ENCODE measurements around the gene GSDMA. TPM values are rescaled to one million over a fixed set of nuclear protein-coding genes. Genes with fewer than 3 reads are reported as not detected.
A peak's percentile ranks its signal among the peaks of the same experiment; 100 is the strongest.

GSDMA gene
- total and polyA plus RNA-seq, 9 of the 15 experiments (the other 6 are each of a cell fraction or from before 2014, with no cell fraction given), result 0.04 to 0.13 (median 0.07) TPM; not detected in 2

DNA sequence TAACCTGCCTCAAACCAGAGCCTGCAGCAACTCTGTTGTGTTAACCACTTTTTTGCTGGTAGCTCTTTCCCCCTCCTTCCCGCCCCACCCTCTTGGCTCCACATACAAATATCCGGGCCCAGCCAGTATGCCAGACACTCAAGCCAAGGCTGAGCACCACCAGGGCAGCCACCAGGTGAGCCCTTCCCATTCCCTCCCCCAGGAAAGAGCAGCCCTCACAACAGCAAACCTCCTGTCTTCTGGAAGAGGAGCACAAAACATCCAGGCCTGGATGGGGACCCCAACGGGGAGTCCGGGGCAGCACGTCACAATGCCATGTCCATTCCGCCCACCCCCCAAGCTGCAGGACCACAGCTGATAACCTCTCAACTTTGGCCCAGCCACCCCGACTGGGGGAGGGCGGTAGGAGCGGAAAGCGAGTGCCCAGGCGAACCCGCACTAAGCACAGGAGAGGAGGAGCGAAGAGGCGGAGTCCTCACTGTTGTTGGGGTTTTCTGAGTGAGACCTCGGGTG, 36.2 kb upstream of the GSDMA start (continued):
- TF ChIP-seq, protein P1, sequence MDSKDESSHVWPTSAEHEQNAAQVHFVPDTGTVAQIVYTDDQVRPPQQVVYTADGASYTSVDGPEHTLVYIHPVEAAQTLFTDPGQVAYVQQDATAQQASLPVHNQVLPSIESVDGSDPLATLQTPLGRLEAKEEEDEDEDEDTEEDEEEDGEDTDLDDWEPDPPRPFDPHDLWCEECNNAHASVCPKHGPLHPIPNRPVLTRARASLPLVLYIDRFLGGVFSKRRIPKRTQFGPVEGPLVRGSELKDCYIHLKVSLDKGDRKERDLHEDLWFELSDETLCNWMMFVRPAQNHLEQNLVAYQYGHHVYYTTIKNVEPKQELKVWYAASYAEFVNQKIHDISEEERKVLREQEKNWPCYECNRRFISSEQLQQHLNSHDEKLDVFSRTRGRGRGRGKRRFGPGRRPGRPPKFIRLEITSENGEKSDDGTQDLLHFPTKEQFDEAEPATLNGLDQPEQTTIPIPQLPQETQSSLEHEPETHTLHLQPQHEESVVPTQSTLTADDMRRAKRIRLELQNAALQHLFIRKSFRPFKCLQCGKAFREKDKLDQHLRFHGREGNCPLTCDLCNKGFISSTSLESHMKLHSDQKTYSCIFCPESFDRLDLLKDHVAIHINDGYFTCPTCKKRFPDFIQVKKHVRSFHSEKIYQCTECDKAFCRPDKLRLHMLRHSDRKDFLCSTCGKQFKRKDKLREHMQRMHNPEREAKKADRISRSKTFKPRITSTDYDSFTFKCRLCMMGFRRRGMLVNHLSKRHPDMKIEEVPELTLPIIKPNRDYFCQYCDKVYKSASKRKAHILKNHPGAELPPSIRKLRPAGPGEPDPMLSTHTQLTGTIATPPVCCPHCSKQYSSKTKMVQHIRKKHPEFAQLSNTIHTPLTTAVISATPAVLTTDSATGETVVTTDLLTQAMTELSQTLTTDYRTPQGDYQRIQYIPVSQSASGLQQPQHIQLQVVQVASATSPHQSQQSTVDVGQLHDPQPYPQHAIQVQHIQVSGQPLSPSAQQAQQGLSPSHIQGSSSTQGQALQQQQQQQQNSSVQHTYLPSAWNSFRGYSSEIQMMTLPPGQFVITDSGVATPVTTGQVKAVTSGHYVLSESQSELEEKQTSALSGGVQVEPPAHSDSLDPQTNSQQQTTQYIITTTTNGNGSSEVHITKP (IDR thresholded peaks at IDR 0.05; ENCODE audit: partially characterized antibody), result no peak
- TF ChIP-seq, protein P2, sequence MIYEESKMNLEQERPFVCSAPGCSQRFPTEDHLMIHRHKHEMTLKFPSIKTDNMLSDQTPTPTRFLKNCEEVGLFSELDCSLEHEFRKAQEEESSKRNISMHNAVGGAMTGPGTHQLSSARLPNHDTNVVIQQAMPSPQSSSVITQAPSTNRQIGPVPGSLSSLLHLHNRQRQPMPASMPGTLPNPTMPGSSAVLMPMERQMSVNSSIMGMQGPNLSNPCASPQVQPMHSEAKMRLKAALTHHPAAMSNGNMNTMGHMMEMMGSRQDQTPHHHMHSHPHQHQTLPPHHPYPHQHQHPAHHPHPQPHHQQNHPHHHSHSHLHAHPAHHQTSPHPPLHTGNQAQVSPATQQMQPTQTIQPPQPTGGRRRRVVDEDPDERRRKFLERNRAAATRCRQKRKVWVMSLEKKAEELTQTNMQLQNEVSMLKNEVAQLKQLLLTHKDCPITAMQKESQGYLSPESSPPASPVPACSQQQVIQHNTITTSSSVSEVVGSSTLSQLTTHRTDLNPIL (CRISPR knock-in tag; IDR thresholded peaks at IDR 0.05), result no peak
- no peak for TF ChIP-seq MAFG (tag; conservative IDR thresholded peaks at IDR 0.05)
- TF ChIP-seq SMAD1 (IDR thresholded peaks at IDR 0.05; ENCODE audit: low read depth, low read length, partially characterized antibody), result no peak
- no peak for TF ChIP-seq ZNF217 (CRISPR knock-in tag; IDR thresholded peaks at IDR 0.05)
- TF ChIP-seq, protein P3, sequence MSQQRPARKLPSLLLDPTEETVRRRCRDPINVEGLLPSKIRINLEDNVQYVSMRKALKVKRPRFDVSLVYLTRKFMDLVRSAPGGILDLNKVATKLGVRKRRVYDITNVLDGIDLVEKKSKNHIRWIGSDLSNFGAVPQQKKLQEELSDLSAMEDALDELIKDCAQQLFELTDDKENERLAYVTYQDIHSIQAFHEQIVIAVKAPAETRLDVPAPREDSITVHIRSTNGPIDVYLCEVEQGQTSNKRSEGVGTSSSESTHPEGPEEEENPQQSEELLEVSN (IDR thresholded peaks at IDR 0.05; ENCODE audit: borderline replicate concordance in 1 of 2, extremely low read depth in 1 of 2, insufficient read depth in 1 of 2, insufficient read length in 1 of 2, low read depth in 1 of 2, low read length in 1 of 2, poor library complexity in 1 of 2, severe bottlenecking in 1 of 2), result no peak
- peak; percentile 52; the same call in 1 of the 2 replicates for TF ChIP-seq TFAP4 (CRISPR knock-in tag; IDR thresholded peaks at IDR 0.05; ENCODE audit: borderline replicate concordance)
- no peak for TF ChIP-seq NEUROD1 (IDR thresholded peaks at IDR 0.05; ENCODE audit: borderline replicate concordance, low read depth, low read length, partially characterized antibody)
- TF ChIP-seq ZNF239 (CRISPR knock-in tag; IDR thresholded peaks at IDR 0.05), result no peak
- TF ChIP-seq ESRRA (IDR thresholded peaks at IDR 0.05; ENCODE audit: borderline replicate concordance, low read depth), result 0 out of 2 replicates have a peak, but pooled peaks have one; percentile 18
- no peak for TF ChIP-seq ZNF655 (CRISPR knock-in tag; IDR thresholded peaks at IDR 0.05)
- 0 out of 4 replicates have a peak, but pooled peaks of 1 of the 2 experiments have one; percentile 40 for TF ChIP-seq RCOR1 (IDR thresholded peaks at IDR 0.05; ENCODE audit: borderline replicate concordance in 1 of 2, low read depth in 2 of 2, low read length in 2 of 2)
- no peak for TF ChIP-seq ATF7 (IDR thresholded peaks at IDR 0.05)
- TF ChIP-seq CBFA2T2 (conservative IDR thresholded peaks at IDR 0.05), result peak; percentile 20; the same call in 1 of the 2 replicates
- TF ChIP-seq ZNF699 (CRISPR knock-in tag; IDR thresholded peaks at IDR 0.05; ENCODE audit: insufficient replicate concordance), result no peak
- TF ChIP-seq ZNF263 (CRISPR knock-in tag; IDR thresholded peaks at IDR 0.05; ENCODE audit: borderline replicate concordance), result peak; percentile 82; the same call in 1 of the 2 replicates
- TF ChIP-seq SIN3B (IDR thresholded peaks at IDR 0.05; ENCODE audit: low read depth), result no peak
- no peak for TF ChIP-seq ZNF586 (CRISPR knock-in tag; conservative IDR thresholded peaks at IDR 0.05)
- TF ChIP-seq CREM (IDR thresholded peaks at IDR 0.05; ENCODE audit: low read depth), result peak; percentile 67

Measured in K562 (cell line).